Endothelial cell of umbilical vein (primary cell): ENCODE results near the gene RBM28. TPM values are rescaled to one million over a fixed set of nuclear protein-coding genes. Genes with fewer than 3 reads are reported as not detected.

ENCODE experiments used
- BruUV-seq: library from RNA; stranded (reverse); fragments of 400-500 nt; replicated peaks from 2 replicates; lab custom pipeline; 2021; lab: Mats Ljungman, UMichigan
- CTCF ChIA-PET: fragments of 300-600, 350-600 bp; sonication (Branson Sonifier 250); formaldehyde crosslinking; loops from one replicate; lab custom pipeline; 2021; ENCODE audit warnings: antibody characterized with exemption, inconsistent platforms; lab: Charles Lee
- POLR2A ChIA-PET: fragments of 300-600, 350-600 bp; sonication (Branson Sonifier 250); formaldehyde crosslinking; loops from one replicate; lab custom pipeline; 2021; ENCODE audit warnings: antibody characterized with exemption, inconsistent platforms; lab: Charles Lee
- DNase-seq: peaks from one replicate; pipeline ENCODE4 v3.0.0-alpha.2; 2011; ENCODE audit warnings: low read depth, low spot score
- FAIRE-seq: peaks from 2 replicates; lab custom pipeline; 2011; peaks lifted over from hg19 to GRCh38; lab: Jason Lieb, UNC
- H2AFZ ChIP-seq: 2 replicates; pipeline ENCODE4 v1.6.0; 2012; ENCODE audit warnings: low read depth, low read length, control low read depth, inconsistent platforms
- H3K27ac ChIP-seq: 2 replicates; pipeline ENCODE4 v1.5.1; 2011; ENCODE audit warnings: low read depth, mild to moderate bottlenecking, control low read depth, low read length, moderate library complexity; ENCODE audit not compliant: insufficient read depth
- H3K27me3 ChIP-seq, 2 experiments: 2 replicates each; pipeline versions ENCODE4 v1.6.0 to v1.6.1; 2011; ENCODE audit warnings: low read length in 2 of 2, mixed read lengths in 1 of 2; ENCODE audit not compliant: control insufficient read depth in 2 of 2, insufficient read depth in 2 of 2
- H3K36me3 ChIP-seq, 2 experiments: 2 replicates in 1 of 2; 3 replicates in 1 of 2; pipeline ENCODE4 v1.5.1; 2011; ENCODE audit warnings: low read length in 2 of 2, mild to moderate bottlenecking in 1 of 2, moderate library complexity in 1 of 2; ENCODE audit not compliant: control insufficient read depth in 2 of 2, insufficient read depth in 2 of 2; ENCODE audit errors: extremely low read depth in 1 of 2
- H3K4me1 ChIP-seq: 3 replicates; pipeline ENCODE4 v1.5.1; 2011; ENCODE audit warnings: mild to moderate bottlenecking, low read length; ENCODE audit not compliant: control insufficient read depth, insufficient read depth; ENCODE audit errors: extremely low read depth
- H3K4me2 ChIP-seq: 2 replicates; pipeline ENCODE4 v1.6.1; 2011; ENCODE audit warnings: low read length, control low read depth, mixed read lengths; ENCODE audit not compliant: insufficient read depth
- H3K4me3 ChIP-seq, 3 experiments: fragments of 200-600 bp in 1 of 3; sonication (generic), shearing (Covaris generic) in 1 of 3; replicated peaks in 1 of 3; 2 replicates each; pipeline ENCODE4 v1.5.1; 2011 to 2016; ENCODE audit warnings: control low read depth in 3 of 3, low read length in 3 of 3, mild to moderate bottlenecking in 2 of 3, inconsistent platforms in 1 of 3, low read depth in 1 of 3, moderate library complexity in 1 of 3; ENCODE audit not compliant: insufficient read depth in 1 of 3
- H3K79me2 ChIP-seq: 2 replicates; pipeline ENCODE4 v1.6.0; 2012; ENCODE audit warnings: low read length, inconsistent platforms; ENCODE audit not compliant: control insufficient read depth, insufficient read depth
- H3K9ac ChIP-seq: replicated peaks from 2 replicates; pipeline ENCODE3; 2011; ENCODE audit warnings: low read length, control low read depth; ENCODE audit not compliant: insufficient read depth; ENCODE audit errors: extremely low read depth
- H3K9me1 ChIP-seq: replicated peaks from 3 replicates; pipeline ENCODE4 v1.6.0; 2011; ENCODE audit warnings: mild to moderate bottlenecking, low read length; ENCODE audit not compliant: control insufficient read depth, insufficient read depth; ENCODE audit errors: extremely low read depth
- H3K9me3 ChIP-seq: replicated peaks from 2 replicates; pipeline ENCODE4 v1.5.1; 2012; ENCODE audit warnings: low read length, inconsistent platforms; ENCODE audit not compliant: control insufficient read depth, insufficient read depth
- H4K20me1 ChIP-seq: replicated peaks from 2 replicates; pipeline ENCODE3; 2011; ENCODE audit warnings: mild to moderate bottlenecking, low read length; ENCODE audit not compliant: control insufficient read depth, insufficient read depth; ENCODE audit errors: extremely low read depth
- CTCF ChIP-seq, 2 donors: IDR thresholded peaks; 1 replicate in 1 of 2; 2 replicates in 1 of 2; pipeline ENCODE4 v1.5.1; 2011; ENCODE audit warnings: low read length in 2 of 2, mild to moderate bottlenecking in 2 of 2, moderate library complexity in 2 of 2, control low read depth in 1 of 2, inconsistent platforms in 1 of 2, low read depth in 1 of 2; ENCODE audit not compliant: insufficient read depth in 1 of 2; ENCODE audit errors: extremely low read depth in 1 of 2
- GATA2 ChIP-seq: IDR thresholded peaks from 2 replicates; pipeline ENCODE4 v1.7.0; 2011; ENCODE audit warnings: low read depth, mild to moderate bottlenecking, moderate library complexity, mixed read lengths, low read length; ENCODE audit not compliant: insufficient read length, insufficient read depth
- JUN ChIP-seq: IDR thresholded peaks from 2 replicates; pipeline ENCODE4 v1.6.1; 2011; ENCODE audit warnings: borderline replicate concordance, low read depth; ENCODE audit not compliant: insufficient read length, insufficient read depth
- MAX ChIP-seq: IDR thresholded peaks from 2 replicates; pipeline ENCODE4 v1.6.1; 2011; ENCODE audit not compliant: insufficient read depth, insufficient read length
- MYC ChIP-seq: IDR thresholded peaks from one replicate; pipeline ENCODE4 v1.6.1; 2011; ENCODE audit warnings: mild to moderate bottlenecking, low read depth, low read length
- POLR2A ChIP-seq: IDR thresholded peaks from 2 replicates; pipeline ENCODE4 v1.6.1; 2012; ENCODE audit warnings: low read depth, mild to moderate bottlenecking, control low read depth, low read length
- dilution Hi-C: fragments of 300-500 bp; cut with MboI; formaldehyde crosslinking; loops from one replicate; pipeline ENCODE4 v1.15.0; 2019; ENCODE audit warnings: low sequenced_read_pairs; ENCODE audit not compliant: extremely low pct_ligation_motif_present
- intact Hi-C: fragments of 100-400 bp; cut with micrococcal nuclease; formaldehyde crosslinking; loops from one replicate; pipeline ENCODE4 v1.10.0; 2022
- polyA plus RNA-seq, 4 experiments: library from polyadenylated mRNA; depleted of rRNA in 3 of 4; stranded (reverse) in 3 of 4; unstranded in 1 of 4; fragments of >200 nt; gene quantifications; 2 replicates each; pipeline versions ENCODE4 v1.2.1 to v1.2.3, GENCODE V29; 2011 to 2012; ENCODE audit warnings: missing spikeins in 1 of 4
- total RNA-seq: library from RNA; stranded (reverse); gene quantifications from 2 replicates; pipeline ENCODE4 v1.2.3, GENCODE V29; 2021

Gene RBM28
- total and polyA plus RNA-seq, 2 donors (not counting 3 experiments of a cell fraction or from before 2014, with no cell fraction given), result 11.6 to 58.7 TPM

- FAIRE-seq, result no peak
- no peaks in the 10 kb centered on the region for H3K4me1 ChIP-seq
- H3K9me1 ChIP-seq, result no peaks in the 10 kb centered on the region
- no TSS peak for BruUV-seq
- H3K9ac ChIP-seq, result no peak overlapping the region
- intact Hi-C loops (no loop called here), dilution Hi-C loops (no loop called here)
- H3K27ac ChIP-seq, result no peak overlapping the region
- CTCF ChIA-PET, result interaction anchor here (1.1 to 20.6 kb wide), 4 partner anchors 9 to 48 kb away, joined by 3 to 778 read pairs (median 8); partner anchors contain the start of gene RBM28
- no peak for DNase-seq
- H3K36me3 ChIP-seq, result no peaks in the 10 kb centered on the region
- no peak overlapping the region for H2AFZ ChIP-seq
- H3K27me3 ChIP-seq, result peaks cover 0 to 8% of the 10 kb centered on the region in 2 experiments
- no peak overlapping the region for H3K4me3 ChIP-seq
- no peaks in the 10 kb centered on the region for H3K9me3 ChIP-seq
- H4K20me1 ChIP-seq, result no peaks in the 10 kb centered on the region
- TF ChIP-seq GATA2 (no peak), CTCF (IDR thresholded peaks at IDR 0.05; ENCODE audit: extremely low read depth in 1 of 2, insufficient read depth in 1 of 2, low read depth in 1 of 2, low read length in 2 of 2) (no peak), MAX (no peak), MYC (no peak), POLR2A (no peak), JUN (no peak)
- no peak overlapping the region for H3K4me2 ChIP-seq
- POLR2A ChIA-PET, result no interaction called here
- no peaks in the 10 kb centered on the region for H3K79me2 ChIP-seq
Observed at GRCh38 chr7:128378637-128379036, 34.9 kb upstream of the RBM28 start.
